ENCODE data around the gene SETDB1. TPM values are rescaled to one million over a fixed set of nuclear protein-coding genes. Genes with fewer than 3 reads are reported as not detected.

The SETDB1 gene
- 27.1 and 32.0 TPM in 2 replicates for total RNA-seq

DNA sequence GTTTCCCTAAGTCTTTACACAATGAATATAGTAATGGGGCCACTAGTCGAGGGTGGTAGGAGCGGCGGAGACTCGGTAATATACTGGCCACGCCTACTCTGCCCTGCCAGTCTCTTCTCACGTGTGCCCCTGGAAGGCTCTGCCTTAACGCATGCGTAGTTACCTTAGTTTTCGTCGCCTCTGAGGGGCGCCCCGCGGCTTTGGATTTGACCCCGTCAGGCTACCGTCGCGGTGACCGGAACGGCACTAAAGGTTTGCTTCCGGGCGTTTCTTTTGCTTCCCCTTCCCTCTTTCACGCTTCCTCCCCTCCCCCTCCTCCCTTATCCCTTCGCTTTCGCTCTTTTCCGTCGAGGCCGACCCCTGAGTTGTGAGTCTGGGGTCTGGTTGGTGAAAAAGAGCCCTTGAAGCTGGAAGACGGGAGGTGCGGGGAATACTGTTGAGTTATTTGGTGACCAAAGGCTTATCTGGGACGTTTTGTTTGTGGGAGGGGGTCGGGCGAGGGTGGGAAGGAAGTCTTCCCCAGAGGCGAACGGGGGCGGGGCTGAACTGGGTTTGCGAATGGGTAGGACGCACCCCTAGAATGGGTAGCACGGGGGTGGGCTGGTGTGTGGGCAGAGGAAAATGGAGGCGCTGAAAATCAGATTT, at the start of gene SETDB1:
TSS of gene SETDB1 (plus strand) at position 267 of the 645 bp plus-strand sequence. CDS start 1,352 bp downstream, outside the sequence.

DNA sequence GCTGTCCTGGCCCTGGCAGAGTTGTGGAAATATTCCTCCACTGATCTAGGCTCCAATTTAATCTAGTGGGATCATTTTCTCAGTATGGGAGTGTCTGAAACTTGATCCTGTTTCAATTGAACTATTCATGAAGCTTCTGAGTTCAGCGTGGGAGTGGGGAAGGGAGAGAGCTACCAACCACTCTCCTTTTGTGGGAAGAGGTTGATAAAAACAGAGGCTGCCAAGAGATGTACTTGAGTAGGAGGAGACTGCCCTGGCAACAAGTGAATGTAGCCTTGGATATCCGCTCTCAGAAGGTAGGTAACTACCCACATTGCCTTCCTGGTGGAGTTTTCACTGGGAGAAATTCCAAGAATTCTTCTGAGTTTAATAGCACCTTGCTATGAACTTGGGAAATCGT, 39.1 kb upstream of the SETDB1 start, which contains the start of gene CTXND2:
TSS of gene CTXND2 (plus strand) at position 119 of the 400 bp plus-strand sequence. CDS start 25,179 bp downstream, outside the sequence.

DNA sequence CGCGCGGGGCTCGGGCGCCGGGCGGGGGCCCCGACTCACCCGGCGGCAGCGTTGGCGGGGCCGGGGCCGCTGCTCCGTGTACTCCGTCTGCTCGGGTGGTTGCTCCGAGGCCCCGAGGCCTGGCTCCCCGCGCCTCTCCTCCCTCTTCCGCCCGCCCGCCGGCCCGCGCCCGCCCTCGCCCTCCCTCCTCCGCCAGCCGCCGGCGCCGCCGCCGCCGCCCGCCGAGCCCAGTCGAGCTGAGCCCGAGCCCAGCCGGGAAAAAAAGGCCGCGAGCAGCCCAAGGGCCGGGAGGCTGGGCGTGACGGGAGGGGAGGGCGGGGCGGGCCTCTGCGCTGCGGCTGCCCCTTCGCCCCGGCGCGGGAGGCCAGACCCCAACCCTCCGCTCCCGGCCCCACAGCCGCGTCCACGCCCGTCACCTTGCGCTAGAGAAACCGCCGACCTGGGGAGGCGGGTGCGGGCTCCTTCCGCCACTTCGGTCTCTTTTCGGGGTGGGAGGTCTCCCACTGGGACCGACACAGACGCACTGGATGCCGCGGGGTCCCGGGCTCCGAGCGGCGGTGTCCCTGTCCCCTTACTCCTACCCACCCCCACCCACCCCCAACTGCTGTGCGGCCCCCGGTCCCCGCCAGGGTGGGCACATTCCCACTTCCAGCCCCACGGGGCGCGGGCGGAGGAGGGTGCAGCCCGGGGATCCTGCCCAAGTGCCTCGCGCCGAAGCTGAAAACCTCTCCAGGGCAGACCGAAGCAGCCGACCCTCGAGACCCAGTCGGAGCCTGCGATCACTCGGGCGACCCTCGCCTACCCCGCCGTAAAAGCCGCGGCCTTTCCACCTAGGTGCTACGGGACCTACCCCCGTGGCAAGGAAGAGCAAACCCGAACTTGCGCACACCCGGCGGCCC, 48.7 kb downstream of the SETDB1 start, which contains the start of gene CERS2:
TSS of gene CERS2 (minus strand) at position 256 of the 899 bp plus-strand sequence. CDS start 5,745 bp downstream, outside the sequence.

DNA sequence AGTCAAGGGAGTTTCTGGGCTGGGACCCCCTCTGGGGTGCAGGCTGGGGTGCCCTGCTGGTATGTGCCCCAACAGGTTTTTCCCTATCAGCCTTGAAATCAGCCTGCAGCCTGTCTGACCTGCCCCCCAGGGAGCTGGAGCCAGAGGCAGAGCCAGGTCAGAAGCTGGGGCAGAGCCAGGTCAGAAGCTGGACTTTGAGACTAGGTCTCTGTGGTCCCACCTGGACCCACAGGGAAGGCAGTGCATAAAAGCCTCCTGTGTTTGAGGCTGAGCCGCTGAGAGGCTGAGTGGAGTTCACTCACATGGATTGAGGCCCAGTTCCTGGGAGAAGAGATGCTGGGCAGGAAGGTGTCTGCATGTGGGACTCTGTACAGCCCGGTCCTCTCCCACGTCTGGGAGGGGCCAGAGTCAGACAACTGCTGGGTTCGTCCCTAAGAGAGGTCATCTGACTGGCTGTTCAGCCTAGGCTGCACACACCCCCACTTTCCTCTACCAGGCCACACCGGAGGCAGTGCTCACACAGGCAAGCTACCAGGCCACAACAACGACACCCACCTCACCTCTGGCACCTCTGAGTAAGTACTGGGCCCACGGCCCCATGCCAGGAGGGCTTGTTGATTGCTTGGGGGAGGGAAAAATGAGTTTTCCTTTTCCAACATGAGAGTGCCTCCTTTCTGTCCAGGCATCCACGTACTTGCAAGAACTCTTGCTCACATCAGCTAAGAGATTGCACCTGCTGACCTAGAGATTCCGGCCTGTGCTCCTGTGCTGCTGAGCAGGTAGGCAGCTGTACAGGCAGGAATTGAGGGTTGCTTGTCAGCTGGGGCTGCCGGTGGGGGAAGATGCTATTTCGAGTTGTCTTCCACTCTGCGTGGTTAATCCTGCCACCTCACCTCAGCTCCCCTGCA, 55.9 kb downstream of the SETDB1 start, which contains the start of gene ANXA9:
TSS of gene ANXA9 (plus strand) at position 488 of the 908 bp plus-strand sequence. CDS start 814 bp downstream, outside the sequence.

DNA sequence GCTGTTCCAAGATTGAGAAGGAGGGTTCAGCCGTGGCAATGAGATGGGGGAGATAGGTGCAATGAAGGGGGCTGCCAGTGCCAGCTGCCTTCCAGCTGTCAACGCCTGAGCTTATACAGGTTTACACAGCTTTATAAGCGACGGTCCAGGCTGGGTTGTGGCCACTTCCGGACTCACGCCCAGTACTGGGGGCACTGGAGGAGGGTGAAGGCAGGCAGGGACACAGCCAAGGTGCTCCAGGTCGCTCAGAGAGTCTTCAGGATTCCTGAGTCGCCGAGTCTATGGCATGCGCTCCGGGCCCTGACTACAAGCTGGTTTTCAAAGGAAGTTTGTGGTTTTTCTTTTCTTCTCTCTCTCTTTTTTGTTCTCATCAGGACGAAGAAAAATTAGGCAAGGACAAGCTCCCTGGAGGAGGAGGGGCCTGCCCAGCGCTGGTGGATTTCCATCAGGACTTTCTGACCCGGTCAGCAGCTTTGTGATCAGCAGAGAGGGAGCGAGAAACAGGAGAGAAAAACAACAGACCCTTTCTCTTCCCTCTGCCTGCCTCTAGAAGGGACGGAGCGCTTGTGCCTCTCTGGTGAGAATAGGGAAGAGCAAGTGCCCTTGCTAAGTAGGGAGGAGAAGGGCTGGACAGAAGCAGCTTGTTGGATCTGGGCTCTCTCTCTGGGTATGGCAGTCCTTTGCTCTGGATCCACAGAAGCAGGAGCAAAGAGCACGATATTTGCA, 80.3 kb downstream of the SETDB1 start, which contains the start of gene MINDY1:
TSS of gene MINDY1 (minus strand) at position 576 of the 726 bp plus-strand sequence. CDS start 4,285 bp downstream, outside the sequence.

DNA sequence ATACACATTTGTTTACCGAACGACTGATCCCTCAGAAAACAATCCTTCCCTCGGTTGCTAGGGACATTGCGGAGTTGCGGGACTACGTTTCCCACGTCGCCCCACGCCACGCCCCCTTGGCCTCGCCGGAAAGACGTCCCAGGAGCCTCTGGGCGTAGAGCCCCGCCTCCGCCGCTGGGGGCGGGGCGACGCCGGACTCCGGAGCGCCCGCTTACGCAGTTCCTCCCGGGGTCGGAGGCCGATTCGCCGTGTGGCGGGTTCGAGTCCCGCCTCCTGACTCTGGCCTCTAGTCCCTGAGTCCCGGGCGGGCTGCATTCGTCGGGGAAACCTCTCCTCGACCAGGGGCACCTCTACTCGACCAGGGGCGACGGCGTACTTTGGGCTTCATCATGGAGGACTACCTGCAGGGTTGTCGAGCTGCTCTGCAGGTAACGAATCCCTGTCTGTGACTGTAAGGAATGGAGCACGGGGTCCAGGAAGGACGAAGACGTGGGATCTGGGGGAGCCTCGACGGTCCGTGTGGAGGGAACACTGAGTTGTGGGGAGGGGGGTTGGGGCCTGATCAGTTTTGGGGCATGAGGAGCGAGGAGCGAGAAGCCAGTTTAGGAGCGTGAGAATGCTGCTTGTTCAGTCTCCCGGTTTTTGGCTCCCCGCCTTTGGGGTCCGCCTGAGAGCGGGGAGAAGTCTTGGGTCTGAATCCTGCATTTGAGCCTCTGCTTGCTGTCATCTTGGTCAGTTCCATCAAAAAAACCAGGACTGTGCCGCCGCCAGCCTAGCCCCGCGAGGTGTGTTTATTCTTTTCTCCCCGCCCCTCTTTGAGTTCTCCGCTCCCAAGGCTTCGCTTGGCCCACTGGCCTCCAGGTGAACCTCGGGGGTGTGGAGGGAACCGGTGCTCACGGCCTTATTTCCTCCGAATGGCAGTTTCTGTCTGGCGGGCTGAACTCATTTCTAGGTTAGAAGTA, 82.4 kb downstream of the SETDB1 start, which contains the start of gene PRUNE1:
TSS of gene PRUNE1 (plus strand) at position 206 of the 962 bp plus-strand sequence. CDS start at position 390, 184 bp downstream.

Other genes with a start within 250 kb of the SETDB1 start
- 9.9 and 14.2 TPM in 2 replicates for gene GOLPH3L, start 229.2 kb upstream of the SETDB1 start, total RNA-seq
- not detected in 2 replicates for gene HORMAD1, start 205.5 kb upstream of the SETDB1 start, total RNA-seq
- 3.2 and 5.9 TPM in 2 replicates for gene CTSS, start 160.6 kb upstream of the SETDB1 start, total RNA-seq
- 55.6 and 58.8 TPM in 2 replicates for gene CTSK, start 118.1 kb upstream of the SETDB1 start, total RNA-seq
- 41.1 and 45.4 TPM in 2 replicates for gene ARNT, start 49.8 kb upstream of the SETDB1 start, total RNA-seq
- gene CTXND2, start 39.2 kb upstream of the SETDB1 start, total RNA-seq: not detected in 2 replicates
- 174 and 190 TPM in 2 replicates for gene CERS2, start 48.5 kb downstream of the SETDB1 start, total RNA-seq
- 0.20 TPM in 1 of 2 replicates, not detected in the other for gene ANXA9, start 55.9 kb downstream of the SETDB1 start, total RNA-seq
- gene MINDY1, start 80.5 kb downstream of the SETDB1 start, total RNA-seq: 10.8 and 21.2 TPM in 2 replicates
- 8.3 and 9.1 TPM in 2 replicates for gene PRUNE1, start 82.1 kb downstream of the SETDB1 start, total RNA-seq
- 0.26 TPM in 2 replicates for gene BNIPL, start 110.2 kb downstream of the SETDB1 start, total RNA-seq
- gene C1orf56, start 121.4 kb downstream of the SETDB1 start, total RNA-seq: 2.5 and 2.7 TPM in 2 replicates
- 39.7 and 50.0 TPM in 2 replicates for gene CDC42SE1, start 133.3 kb downstream of the SETDB1 start, total RNA-seq
- 4.5 and 8.2 TPM in 2 replicates for gene MLLT11, start 134.0 kb downstream of the SETDB1 start, total RNA-seq
- gene GABPB2, start 144.4 kb downstream of the SETDB1 start, total RNA-seq: 19.0 and 26.9 TPM in 2 replicates
- gene SEMA6C, start 220.3 kb downstream of the SETDB1 start, total RNA-seq: 2.0 and 2.2 TPM in 2 replicates
- gene TNFAIP8L2, start 230.3 kb downstream of the SETDB1 start, total RNA-seq: not detected in 2 replicates
- gene LYSMD1, start 239.5 kb downstream of the SETDB1 start, total RNA-seq: 6.6 and 6.7 TPM in 2 replicates
- 25.0 and 27.6 TPM in 2 replicates for gene SCNM1, start 239.8 kb downstream of the SETDB1 start, total RNA-seq
- gene TMOD4, start 249.6 kb downstream of the SETDB1 start, total RNA-seq: not detected in 2 replicates